WTC11 (cell line): Measurements from ENCODE around the gene PALD1. TPM values are rescaled to one million over a fixed set of nuclear protein-coding genes. Genes with fewer than 3 reads are reported as not detected.

Experiments
- ATAC-seq: fragments of 200-7000 bp; cut with Tn5 transposase; 2 replicates; pipeline ENCODE4 v1.10.0; 2021; ENCODE audit warnings: mild to moderate bottlenecking, moderate library complexity
- CTCF ChIA-PET: fragments of 300-600 bp; sonication (Branson Sonifier 250); formaldehyde crosslinking; loops from one replicate; lab custom pipeline; 2021; ENCODE audit warnings: antibody characterized with exemption; lab: Charles Lee
- POLR2A ChIA-PET: fragments of 350-600 bp; sonication (Branson Sonifier 250); formaldehyde crosslinking; loops from one replicate; lab custom pipeline; 2021; ENCODE audit warnings: antibody characterized with exemption; lab: Charles Lee
- DNase-seq: peaks from one replicate; pipeline ENCODE4 v3.0.0; 2021; ENCODE audit warnings: low spot score
- H3K27ac Mint-ChIP-seq: 2 replicates; pipeline ENCODE4 v1.8.0; 2021; ENCODE audit warnings: mixed read lengths
- H3K27me3 Mint-ChIP-seq: 2 replicates; pipeline ENCODE4 v1.8.0; 2021; ENCODE audit warnings: low read depth, mild to moderate bottlenecking, moderate library complexity, mixed read lengths
- H3K36me3 Mint-ChIP-seq: 2 replicates; pipeline ENCODE4 v1.8.0; 2021; ENCODE audit warnings: mixed read lengths
- H3K4me1 Mint-ChIP-seq: 2 replicates; pipeline ENCODE4 v1.8.0; 2022; ENCODE audit warnings: mixed read lengths
- H3K4me3 Mint-ChIP-seq: 2 replicates; pipeline ENCODE4 v1.8.0; 2021; ENCODE audit warnings: mild to moderate bottlenecking, moderate library complexity, mixed read lengths
- H3K9me3 Mint-ChIP-seq: 2 replicates; pipeline ENCODE4 v1.8.0; 2021; ENCODE audit warnings: mixed read lengths
- ARID4B ChIP-seq: sonication (generic); formaldehyde crosslinking; IDR thresholded peaks from 2 replicates; pipeline ENCODE4 v1.8.0; 2023; ENCODE audit warnings: missing genetic modification reagents, mild to moderate bottlenecking, borderline replicate concordance
- ATF1 ChIP-seq: sonication (generic); formaldehyde crosslinking; IDR thresholded peaks from 2 replicates; pipeline ENCODE4 v1.8.1; 2023; ENCODE audit warnings: mild to moderate bottlenecking, moderate library complexity, missing genetic modification reagents
- ATF6 ChIP-seq: sonication (generic); formaldehyde crosslinking; IDR thresholded peaks from 2 replicates; pipeline ENCODE4 v1.8.1; 2023; ENCODE audit warnings: mild to moderate bottlenecking, missing genetic modification reagents
- CTCF ChIP-seq: fragments of 200-600 bp; IDR thresholded peaks from 2 replicates; pipeline ENCODE4 v1.8.0; 2022; ENCODE audit warnings: antibody characterized with exemption
- E2F4 ChIP-seq: sonication (generic); formaldehyde crosslinking; IDR thresholded peaks from 2 replicates; pipeline ENCODE4 v1.8.1; 2022; ENCODE audit warnings: low read depth, mild to moderate bottlenecking, moderate library complexity, missing genetic modification reagents, borderline replicate concordance
- ELF4 ChIP-seq: sonication (generic); formaldehyde crosslinking; IDR thresholded peaks from 2 replicates; pipeline ENCODE4 v1.8.1; 2022; ENCODE audit warnings: low read depth, mild to moderate bottlenecking, moderate library complexity, missing genetic modification reagents
- ERG ChIP-seq: fragments of 250-450 bp; sonication (Bioruptor Pico); IDR thresholded peaks from 2 replicates; pipeline ENCODE4 v1.8.0; 2021; ENCODE audit warnings: mild to moderate bottlenecking
- GABPB1 ChIP-seq: sonication (generic); formaldehyde crosslinking; IDR thresholded peaks from 2 replicates; pipeline ENCODE4 v1.8.1; 2023; ENCODE audit warnings: mild to moderate bottlenecking, missing genetic modification reagents
- GRHL2 ChIP-seq: fragments of 250-450 bp; sonication (Bioruptor Pico); IDR thresholded peaks from 2 replicates; pipeline ENCODE4 v1.8.0; 2022; ENCODE audit warnings: mild to moderate bottlenecking, moderate library complexity; ENCODE audit not compliant: insufficient replicate concordance, severe bottlenecking
- HMGXB4 ChIP-seq: sonication (generic); formaldehyde crosslinking; IDR thresholded peaks from 2 replicates; pipeline ENCODE4 v1.8.1; 2023; ENCODE audit warnings: mild to moderate bottlenecking, moderate library complexity, missing genetic modification reagents
- JUN ChIP-seq: sonication (generic); formaldehyde crosslinking; IDR thresholded peaks from 2 replicates; pipeline ENCODE4 v1.8.0; 2023; ENCODE audit warnings: mild to moderate bottlenecking, missing genetic modification reagents
- NFYB ChIP-seq: sonication (generic); formaldehyde crosslinking; conservative IDR thresholded peaks from 2 replicates; pipeline ENCODE4 v1.8.0; 2022; ENCODE audit warnings: low read depth, missing genetic modification reagents
- OVOL2 ChIP-seq: fragments of 250-450 bp; sonication (Bioruptor Pico); IDR thresholded peaks from 2 replicates; pipeline ENCODE4 v1.9.0; 2021; ENCODE audit warnings: mild to moderate bottlenecking, borderline replicate concordance
- RORB ChIP-seq: fragments of 250-450 bp; sonication (Bioruptor Pico); IDR thresholded peaks from 2 replicates; pipeline ENCODE4 v1.9.0; 2021; ENCODE audit warnings: mild to moderate bottlenecking
- ZBTB21 ChIP-seq: sonication (generic); formaldehyde crosslinking; IDR thresholded peaks from 2 replicates; pipeline ENCODE4 v1.8.1; 2023; ENCODE audit warnings: mild to moderate bottlenecking, missing genetic modification reagents, borderline replicate concordance
- ZNF281 ChIP-seq: sonication (generic); formaldehyde crosslinking; IDR thresholded peaks from 2 replicates; pipeline ENCODE4 v1.8.0; 2023; ENCODE audit warnings: mild to moderate bottlenecking, missing genetic modification reagents
- ZNF416 ChIP-seq: fragments of 250-450 bp; sonication (Bioruptor Pico); IDR thresholded peaks from 2 replicates; pipeline ENCODE4 v1.9.0; 2021; ENCODE audit warnings: mild to moderate bottlenecking, inconsistent platforms
- ZNF532 ChIP-seq: fragments of 250-450 bp; sonication (Bioruptor Pico); IDR thresholded peaks from 2 replicates; pipeline ENCODE4 v1.9.0; 2021; ENCODE audit warnings: mild to moderate bottlenecking, borderline replicate concordance
- total RNA-seq: library from RNA; stranded (reverse); gene quantifications from 3 replicates; pipeline ENCODE4 v1.2.3, GENCODE V29; 2021

PALD1 gene
- total RNA-seq, 1 experiment from 2014 or later, result 43.6 TPM

GRCh38 chr10:70605161-70605560 is 126.6 kb downstream of the PALD1 start:
- Mint-ChIP-seq H3K4me1 (no peaks in the 10 kb centered on the region), H3K27ac (no peak overlapping the region), H3K9me3 (0 out of 2 replicates have a peak, but pooled peaks cover 3% of the 10 kb centered on the region), H3K27me3 (no peaks in the 10 kb centered on the region), H3K4me3 (no peak overlapping the region)
- no peak for ATAC-seq
- ChIA-PET POLR2A (no interaction called here), CTCF (interaction anchor here (0.6 kb wide), 2 partner anchors 20 to 142 kb away, joined by 3 read pairs; no protein-coding TSS in a partner anchor)
- DNase-seq, result no peak
- TF ChIP-seq ELF4 (CRISPR knock-in tag), result no peak
- no peak for TF ChIP-seq OVOL2 (CRISPR knock-in tag)
- TF ChIP-seq ZNF281, result no peak
- no peak for TF ChIP-seq RORB (CRISPR knock-in tag)
- no peak for TF ChIP-seq HMGXB4
- no peak for TF ChIP-seq ZNF416 (CRISPR knock-in tag)
- TF ChIP-seq ERG, result no peak
- TF ChIP-seq JUN (CRISPR knock-in tag), result no peak
- no peak for TF ChIP-seq CTCF
- TF ChIP-seq E2F4 (CRISPR knock-in tag), result no peak
- TF ChIP-seq GABPB1, result no peak
- no peak for TF ChIP-seq ZBTB21 (CRISPR knock-in tag)
- no peak for TF ChIP-seq ARID4B (CRISPR knock-in tag)
- TF ChIP-seq GRHL2 (CRISPR knock-in tag), result no peak
- TF ChIP-seq ATF1, result no peak
- TF ChIP-seq NFYB (CRISPR knock-in tag), result no peak
- TF ChIP-seq ATF6, result no peak
- TF ChIP-seq ZNF532 (CRISPR knock-in tag), result no peak
- TF ChIP-seq, all 79 proteins: peak for 0
- H3K36me3 Mint-ChIP-seq, result no peaks in the 10 kb centered on the region
